ENCODE data around the gene HOXB3.

Gene HOXB3

GRCh38 chr17:48555258-48556228 is 34.5 kb downstream of the HOXB3 start (continued):
- TF ChIP-seq ZNF169 (tag by site-specific recombination; IDR thresholded peaks at IDR 0.05), result peak; percentile 68; the same call in 1 of the 2 replicates
- TF ChIP-seq ZSCAN30 (tag by site-specific recombination; IDR thresholded peaks at IDR 0.05), result peak; percentile 62; the same call in 1 of the 2 replicates
- peak; percentile 97 for TF ChIP-seq ZNF596 (tag by site-specific recombination; IDR thresholded peaks at IDR 0.05)
- TF ChIP-seq ZNF362 (tag by site-specific recombination; IDR thresholded peaks at IDR 0.05), result no peak
- no peak for TF ChIP-seq ZNF2 (tag by site-specific recombination; IDR thresholded peaks at IDR 0.05)
- TF ChIP-seq ZNF626 (tag by site-specific recombination; IDR thresholded peaks at IDR 0.05), result no peak
- TF ChIP-seq MEIS1 (CRISPR knock-in tag; IDR thresholded peaks at IDR 0.05; ENCODE audit: borderline replicate concordance), result peak; percentile 99
- TF ChIP-seq TSHZ1 (tag by site-specific recombination; IDR thresholded peaks at IDR 0.05; ENCODE audit: borderline replicate concordance), result peak; percentile 86; the same call in 1 of the 2 replicates
- TF ChIP-seq ZNF155 (tag by site-specific recombination; IDR thresholded peaks at IDR 0.05), result no peak
- no peak for TF ChIP-seq ZNF138 (tag by site-specific recombination; IDR thresholded peaks at IDR 0.05; ENCODE audit: borderline replicate concordance)
- TF ChIP-seq ZBTB8A (tag by site-specific recombination; IDR thresholded peaks at IDR 0.05), result peak; percentile 90

- CTCF ChIA-PET, result interaction anchor here (0.5 to 1.5 kb wide), 5 partner anchors 8 to 282 kb away, joined by 3 to 5 read pairs (median 4); partner anchors contain the start of gene HOXB5
- Histone ChIP-seq H3K36me3 (ENCODE audit: control insufficient read depth in 2 of 2, insufficient read depth in 1 of 2, low read length in 2 of 2) (peaks cover 18 to 56% of the 10 kb centered on the region in 2 experiments), H3K27ac (ENCODE audit: extremely low read depth, low read depth, low read length) (peak overlapping the region; percentile 97), H3K9me3 (ENCODE audit: control insufficient read depth, insufficient read depth, low read depth, low read length) (no peaks in the 10 kb centered on the region), H3K4me3 (ENCODE audit: low read depth, low read length) (peak overlapping the region; percentile 44), H3K4me1 (ENCODE audit: control insufficient read depth, insufficient read depth, low read length) (peaks cover 58% of the 10 kb centered on the region)
- TF ChIP-seq ZNF155 (tag by site-specific recombination; IDR thresholded peaks at IDR 0.05) (no peak), ZNF837 (tag by site-specific recombination; IDR thresholded peaks at IDR 0.05) (no peak), ZNF248 (tag by site-specific recombination; IDR thresholded peaks at IDR 0.05) (no peak), ZNF560 (tag by site-specific recombination; IDR thresholded peaks at IDR 0.05; ENCODE audit: borderline replicate concordance) (no peak), ZNF660 (tag by site-specific recombination; IDR thresholded peaks at IDR 0.05) (no peak), KLF7 (tag by site-specific recombination; IDR thresholded peaks at IDR 0.05; ENCODE audit: borderline replicate concordance) (no peak), ZNF19 (tag by site-specific recombination; IDR thresholded peaks at IDR 0.05; ENCODE audit: low read depth) (no peak), ZNF121 (tag by site-specific recombination; IDR thresholded peaks at IDR 0.05) (no peak), ZXDB (tag by site-specific recombination; IDR thresholded peaks at IDR 0.05) (no peak), ZNF23 (tag by site-specific recombination; IDR thresholded peaks at IDR 0.05; ENCODE audit: borderline replicate concordance) (no peak), ZNF629 (tag by site-specific recombination; IDR thresholded peaks at IDR 0.05) (no peak)
- POLR2A ChIA-PET, result interaction anchor here (0.6 to 3.0 kb wide), 10 partner anchors 8 to 141 kb away, joined by 3 to 26 read pairs (median 6); no protein-coding TSS in a partner anchor
Measured at GRCh38 chr17:48554412-48555257, 35.4 kb downstream of the HOXB3 start.

All from HEK293 (cell line).